Activated CD8-positive, alpha-beta T cell treated with anti-CD3 and anti-CD28 coated beads for 36 hours (primary cell): ENCODE measurements around the gene ENPP1. TPM values are rescaled to one million over a fixed set of nuclear protein-coding genes. Genes with fewer than 3 reads are reported as not detected.

Source experiments
- ATAC-seq: fragments of 200-7000 bp; cut with Tn5 transposase; one replicate; pipeline ENCODE4 v1.10.0; 2021; ENCODE audit warnings: mild to moderate bottlenecking, moderate library complexity
- CTCF ChIA-PET: fragments of 350-600 bp; sonication (Branson Sonifier 250); formaldehyde crosslinking; loops from one replicate; lab custom pipeline; 2021; ENCODE audit warnings: antibody characterized with exemption; lab: Charles Lee
- POLR2A ChIA-PET: fragments of 350-600 bp; sonication (Branson Sonifier 250); formaldehyde crosslinking; loops from one replicate; lab custom pipeline; 2021; ENCODE audit warnings: antibody characterized with exemption; lab: Charles Lee
- DNase-seq: peaks from one replicate; pipeline ENCODE4 v3.0.0-alpha.2; 2020
- H3K27ac Mint-ChIP-seq: one replicate; pipeline ENCODE4 v1.8.0; 2021; ENCODE audit warnings: mild to moderate bottlenecking, mixed read lengths
- H3K27me3 Mint-ChIP-seq: one replicate; pipeline ENCODE4 v1.8.0; 2021; ENCODE audit warnings: mixed read lengths
- H3K36me3 Mint-ChIP-seq: one replicate; pipeline ENCODE4 v1.8.0; 2021; ENCODE audit warnings: low read depth, mixed read lengths
- H3K4me1 Mint-ChIP-seq: one replicate; pipeline ENCODE4 v1.8.0; 2021; ENCODE audit warnings: low read depth, mixed read lengths
- H3K4me3 Mint-ChIP-seq: one replicate; pipeline ENCODE4 v1.8.0; 2021; ENCODE audit warnings: mild to moderate bottlenecking, moderate library complexity, mixed read lengths
- H3K9me3 Mint-ChIP-seq: one replicate; pipeline ENCODE4 v1.8.0; 2021; ENCODE audit warnings: mixed read lengths
- intact Hi-C: fragments of 100-400 bp; cut with micrococcal nuclease; formaldehyde crosslinking; loops from one replicate; pipeline ENCODE4 v1.10.0; 2022
- total RNA-seq, 2 experiments: library from RNA; stranded (reverse); gene quantifications; one replicate each; pipeline ENCODE4 v1.2.3, GENCODE V29; 2021
- TF ChIP-seq, protein P1 (sequence below): fragments of 200-600 bp; IDR thresholded peaks from one replicate; pipeline ENCODE4 v1.8.0; 2022; ENCODE audit warnings: antibody characterized with exemption, mild to moderate bottlenecking

The ENPP1 gene
- total RNA-seq, 2 experiments from 2014 or later, result 0.20 to 0.27 TPM

DNA sequence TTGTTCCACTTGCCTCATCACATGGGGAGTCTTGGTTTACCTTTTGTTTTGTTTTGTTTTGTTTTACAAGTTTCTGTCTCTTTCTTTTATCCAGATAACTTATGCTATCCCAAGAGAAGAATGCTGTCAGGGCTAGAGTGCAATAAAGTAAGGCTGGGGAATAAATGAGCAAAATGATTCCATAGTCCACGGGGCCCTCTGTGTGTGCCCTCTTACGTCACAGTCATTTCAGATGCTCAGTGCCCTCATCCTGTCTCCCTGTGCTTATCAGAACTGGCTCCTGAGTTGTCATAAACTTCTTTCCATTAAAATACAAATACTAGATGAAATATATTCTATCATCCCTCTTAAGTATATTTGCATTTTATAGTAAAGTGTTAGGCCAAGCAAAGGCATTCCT lies 30.8 kb upstream of the ENPP1 start:
- Mint-ChIP-seq H3K4me1 (no peaks in the 10 kb centered on the region), H3K27ac (no peak overlapping the region), H3K9me3 (no peaks in the 10 kb centered on the region), H3K36me3 (no peaks in the 10 kb centered on the region), H3K27me3 (peaks cover 12% of the 10 kb centered on the region), H3K4me3 (no peak overlapping the region)
- intact Hi-C loops, result no loop called here
- no peak for DNase-seq
- ChIA-PET POLR2A (no interaction called here), CTCF (no interaction called here)
- TF ChIP-seq, protein P1, sequence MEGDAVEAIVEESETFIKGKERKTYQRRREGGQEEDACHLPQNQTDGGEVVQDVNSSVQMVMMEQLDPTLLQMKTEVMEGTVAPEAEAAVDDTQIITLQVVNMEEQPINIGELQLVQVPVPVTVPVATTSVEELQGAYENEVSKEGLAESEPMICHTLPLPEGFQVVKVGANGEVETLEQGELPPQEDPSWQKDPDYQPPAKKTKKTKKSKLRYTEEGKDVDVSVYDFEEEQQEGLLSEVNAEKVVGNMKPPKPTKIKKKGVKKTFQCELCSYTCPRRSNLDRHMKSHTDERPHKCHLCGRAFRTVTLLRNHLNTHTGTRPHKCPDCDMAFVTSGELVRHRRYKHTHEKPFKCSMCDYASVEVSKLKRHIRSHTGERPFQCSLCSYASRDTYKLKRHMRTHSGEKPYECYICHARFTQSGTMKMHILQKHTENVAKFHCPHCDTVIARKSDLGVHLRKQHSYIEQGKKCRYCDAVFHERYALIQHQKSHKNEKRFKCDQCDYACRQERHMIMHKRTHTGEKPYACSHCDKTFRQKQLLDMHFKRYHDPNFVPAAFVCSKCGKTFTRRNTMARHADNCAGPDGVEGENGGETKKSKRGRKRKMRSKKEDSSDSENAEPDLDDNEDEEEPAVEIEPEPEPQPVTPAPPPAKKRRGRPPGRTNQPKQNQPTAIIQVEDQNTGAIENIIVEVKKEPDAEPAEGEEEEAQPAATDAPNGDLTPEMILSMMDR, result no peak
- no peak for ATAC-seq

DNA sequence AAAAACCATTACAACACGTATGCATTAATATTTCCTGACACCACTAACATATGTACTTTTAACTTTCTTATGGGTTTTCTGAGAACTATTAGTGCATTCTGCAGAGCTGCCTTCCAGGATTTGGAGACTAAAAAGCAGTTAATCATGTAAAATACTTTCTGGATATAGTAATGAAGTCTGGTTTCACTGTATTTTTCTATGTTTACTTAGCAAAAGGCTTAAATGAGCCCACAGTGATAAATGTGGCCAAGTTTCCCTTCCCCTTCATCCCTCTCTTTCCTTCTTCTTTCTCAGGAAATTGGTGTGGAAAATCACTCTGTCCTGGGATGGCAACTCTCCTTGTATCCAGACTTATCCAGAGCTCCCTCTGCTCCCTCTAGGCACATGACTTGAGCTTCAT lies 29.7 kb upstream of the ENPP1 start:
- no peak overlapping the region for H3K27ac Mint-ChIP-seq
- H3K4me1 Mint-ChIP-seq, result no peaks in the 10 kb centered on the region
- ATAC-seq, result no peak
- intact Hi-C loops, result no loop called here
- no peak for DNase-seq
- ChIA-PET POLR2A (no interaction called here), CTCF (no interaction called here)
- no peaks in the 10 kb centered on the region for H3K9me3 Mint-ChIP-seq
- TF ChIP-seq, protein P1, result no peak
- no peaks in the 10 kb centered on the region for H3K36me3 Mint-ChIP-seq
- H3K4me3 Mint-ChIP-seq, result no peak overlapping the region
- peaks cover 8% of the 10 kb centered on the region for H3K27me3 Mint-ChIP-seq

- ChIA-PET POLR2A (no interaction called here), CTCF (no interaction called here)
- H3K4me1 Mint-ChIP-seq, result no peaks in the 10 kb centered on the region
- H3K27me3 Mint-ChIP-seq, result peaks cover 8% of the 10 kb centered on the region
- no peak overlapping the region for H3K4me3 Mint-ChIP-seq
- H3K27ac Mint-ChIP-seq, result no peak overlapping the region
- intact Hi-C loops, result no loop called here
- DNase-seq, result no peak
- ATAC-seq, result no peak
- no peaks in the 10 kb centered on the region for H3K9me3 Mint-ChIP-seq
- H3K36me3 Mint-ChIP-seq, result no peaks in the 10 kb centered on the region
- TF ChIP-seq, protein P1, result no peak
Observed at GRCh38 chr6:131779304-131779703, 28.5 kb upstream of the ENPP1 start.

DNA sequence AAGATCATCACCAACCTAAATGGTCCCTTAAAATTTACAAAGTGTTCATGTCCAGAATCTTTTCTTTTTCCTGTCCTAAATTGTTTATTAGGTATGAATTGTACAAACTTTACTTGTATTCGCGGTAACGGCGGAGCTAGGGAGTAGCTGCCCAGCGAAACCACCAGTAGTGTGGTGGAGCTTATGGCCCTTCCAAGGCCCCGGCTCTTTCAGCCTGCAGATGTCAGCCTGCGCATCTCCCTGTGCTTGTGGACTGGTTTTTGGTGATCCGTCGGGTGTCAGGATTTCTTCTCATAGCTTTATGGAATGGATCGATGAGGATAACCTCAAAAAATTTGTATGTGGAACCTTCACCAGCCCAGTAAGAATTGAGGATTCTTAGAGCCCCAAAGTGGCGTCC lies 27.2 kb upstream of the ENPP1 start:
- no peaks in the 10 kb centered on the region for H3K4me1 Mint-ChIP-seq
- DNase-seq (no peak), ATAC-seq (no peak)
- no peak overlapping the region for H3K27ac Mint-ChIP-seq
- intact Hi-C loops, result loop anchor here (10.0 kb wide), 2 partner anchors 86 to 134 kb away; no protein-coding TSS in a partner anchor
- CTCF ChIA-PET, result interaction anchor here (2.0 kb wide), 1 partner anchor 152 kb away, joined by 5 read pairs; the partner anchor contains the start of gene MED23
- H3K9me3 Mint-ChIP-seq, result no peaks in the 10 kb centered on the region
- H3K27me3 Mint-ChIP-seq, result peaks cover 15% of the 10 kb centered on the region
- POLR2A ChIA-PET, result no interaction called here
- H3K4me3 Mint-ChIP-seq, result no peak overlapping the region
- H3K36me3 Mint-ChIP-seq, result no peaks in the 10 kb centered on the region
- TF ChIP-seq, protein P1, result no peak

DNA sequence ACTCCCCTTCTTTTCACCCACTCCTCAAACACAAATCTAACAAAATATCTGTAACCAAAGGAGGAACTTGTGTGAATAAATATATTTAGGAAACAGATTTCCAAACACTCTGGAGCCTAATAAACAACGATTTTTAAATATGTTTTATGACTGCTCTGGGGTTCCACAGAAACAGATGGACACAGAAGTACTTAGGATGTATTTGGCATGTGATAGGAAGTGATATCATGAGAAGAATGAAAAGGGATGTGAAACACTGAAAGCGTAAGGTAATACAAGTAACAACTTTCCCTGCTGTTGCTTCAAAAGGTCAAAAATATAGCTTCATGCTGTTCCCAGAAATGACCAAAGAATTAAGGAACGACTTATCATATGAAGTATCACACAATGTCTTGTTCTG lies 26.1 kb upstream of the ENPP1 start:
- POLR2A ChIA-PET, result no interaction called here
- TF ChIP-seq, protein P1, result no peak
- CTCF ChIA-PET, result interaction anchor here (1.3 to 2.0 kb wide), 2 partner anchors 128 to 153 kb away, joined by 5 read pairs; partner anchors contain the start of gene MED23
- Mint-ChIP-seq H3K4me3 (no peak overlapping the region), H3K27ac (no peak overlapping the region), H3K27me3 (peaks cover 18% of the 10 kb centered on the region), H3K4me1 (no peaks in the 10 kb centered on the region), H3K36me3 (no peaks in the 10 kb centered on the region), H3K9me3 (no peaks in the 10 kb centered on the region)
- intact Hi-C loops, result loop anchor here (10.0 kb wide), 2 partner anchors 87 to 133 kb away; no protein-coding TSS in a partner anchor
- ATAC-seq, result no peak
- no peak for DNase-seq
